IMR-90 (cell line): ENCODE measurements around the gene ZBTB46. TPM values are rescaled to one million over a fixed set of nuclear protein-coding genes. Genes with fewer than 3 reads are reported as not detected.
A peak's percentile ranks its signal among the peaks of the same experiment; 100 is the strongest.

Source experiments
- ATAC-seq: fragments of 200-7000 bp; cut with Tn5 transposase; 2 replicates; pipeline ENCODE4 v1.9.1; 2020; ENCODE audit warnings: low read depth, mild to moderate bottlenecking, moderate library complexity
- BruUV-seq: library from RNA; stranded (reverse); fragments of 400-500 nt; replicated peaks from 2 replicates; lab custom pipeline; 2021; lab: Mats Ljungman, UMichigan
- CTCF ChIA-PET: fragments of 300-600 bp; formaldehyde crosslinking; extraction: SDS; loops from one replicate; lab custom pipeline; 2021; ENCODE audit warnings: antibody characterized with exemption; lab: Yijun Ruan, JAX
- POLR2A ChIA-PET: fragments of 300-600 bp; sonication (Branson Sonifier 250); formaldehyde crosslinking; loops from one replicate; lab custom pipeline; 2022; ENCODE audit warnings: antibody characterized with exemption; ENCODE audit not compliant: unreplicated experiment; lab: Charles Lee
- DNase-seq: peaks from one replicate; pipeline ENCODE4 v3.0.0; 2013
- H2AFZ ChIP-seq: replicated peaks from 2 replicates; pipeline ENCODE3; 2013; ENCODE audit warnings: low read length, mild to moderate bottlenecking; ENCODE audit not compliant: poor library complexity
- H2AK5ac ChIP-seq: 2 replicates; pipeline ENCODE4 v1.6.1; 2013; ENCODE audit warnings: low read depth, low read length, inconsistent platforms
- H2AK9ac ChIP-seq: replicated peaks from 2 replicates; pipeline ENCODE3; 2013; ENCODE audit warnings: mild to moderate bottlenecking, low read depth, low read length, moderate library complexity; ENCODE audit not compliant: poor library complexity
- H2BK120ac ChIP-seq: 2 replicates; pipeline ENCODE4 v1.6.1; 2013; ENCODE audit warnings: low read depth, low read length, inconsistent platforms
- H2BK15ac ChIP-seq: 3 replicates; pipeline ENCODE4 v1.6.1; 2013; ENCODE audit warnings: low read depth, low read length, inconsistent platforms
- H2BK20ac ChIP-seq: 2 replicates; pipeline ENCODE4 v1.6.1; 2013; ENCODE audit warnings: low read depth, mild to moderate bottlenecking, inconsistent platforms, low read length, moderate library complexity
- H2BK5ac ChIP-seq: 2 replicates; pipeline ENCODE4 v1.6.1; 2013; ENCODE audit warnings: mild to moderate bottlenecking, low read depth, low read length, inconsistent platforms; ENCODE audit not compliant: poor library complexity, severe bottlenecking
- H3K14ac ChIP-seq: replicated peaks from 2 replicates; pipeline ENCODE4 v1.6.1; 2013; ENCODE audit warnings: low read depth, low read length, inconsistent platforms
- H3K18ac ChIP-seq: 2 replicates; pipeline ENCODE4 v1.6.1; 2013; ENCODE audit warnings: low read depth, low read length, control low read depth
- H3K23ac ChIP-seq: 2 replicates; pipeline ENCODE4 v1.6.1; 2013; ENCODE audit warnings: low read depth, low read length, inconsistent platforms
- H3K27ac ChIP-seq: 2 replicates; pipeline ENCODE4 v1.5.1; 2013; ENCODE audit warnings: mild to moderate bottlenecking, control low read depth, low read length; ENCODE audit not compliant: insufficient read depth
- H3K27me3 ChIP-seq: 2 replicates; pipeline ENCODE4 v1.6.1; 2013; ENCODE audit warnings: low read length; ENCODE audit not compliant: control insufficient read depth, insufficient read depth
- H3K36me3 ChIP-seq: 2 replicates; pipeline ENCODE4 v1.6.1; 2013; ENCODE audit warnings: low read length, mixed read lengths; ENCODE audit not compliant: control insufficient read depth, insufficient read depth
- H3K4ac ChIP-seq: 2 replicates; pipeline ENCODE4 v1.6.1; 2013; ENCODE audit warnings: low read depth, low read length, inconsistent platforms
- H3K4me1 ChIP-seq: 2 replicates; pipeline ENCODE4 v1.6.1; 2013; ENCODE audit warnings: low read length, mixed read lengths; ENCODE audit not compliant: control insufficient read depth, insufficient read depth
- H3K4me2 ChIP-seq: 2 replicates; pipeline ENCODE4 v1.6.1; 2013; ENCODE audit warnings: low read depth, mild to moderate bottlenecking, control low read depth, low read length, moderate library complexity
- H3K4me3 ChIP-seq: 2 replicates; pipeline ENCODE4 v1.5.1; 2013; ENCODE audit warnings: low read depth, mild to moderate bottlenecking, control low read depth, low read length, moderate library complexity; ENCODE audit not compliant: insufficient read depth
- H3K56ac ChIP-seq: 2 replicates; pipeline ENCODE4 v1.6.1; 2013; ENCODE audit warnings: low read length, inconsistent platforms; ENCODE audit not compliant: insufficient read depth; ENCODE audit errors: extremely low read depth
- H3K79me1 ChIP-seq, 2 experiments: 2 replicates each; pipeline ENCODE4 v1.6.1; 2013; ENCODE audit warnings: low read length in 2 of 2, inconsistent platforms in 1 of 2, low read depth in 1 of 2
- H3K9ac ChIP-seq: 2 replicates; pipeline ENCODE4 v1.6.1; 2013; ENCODE audit warnings: low read depth, low read length, control low read depth
- H3K9me1 ChIP-seq: 2 replicates; pipeline ENCODE4 v1.6.1; 2013; ENCODE audit warnings: low read length, inconsistent platforms; ENCODE audit not compliant: insufficient read depth
- H3K9me3 ChIP-seq: 2 replicates; pipeline ENCODE4 v1.6.1; 2013; ENCODE audit warnings: low read length; ENCODE audit not compliant: control insufficient read depth, insufficient read depth
- H4K20me1 ChIP-seq: 2 replicates; pipeline ENCODE4 v1.6.1; 2013; ENCODE audit warnings: low read length, inconsistent platforms; ENCODE audit not compliant: insufficient read depth
- H4K5ac ChIP-seq: 2 replicates; pipeline ENCODE4 v1.6.1; 2013; ENCODE audit warnings: mild to moderate bottlenecking, low read depth, low read length, control low read depth
- H4K8ac ChIP-seq, 2 experiments: 2 replicates each; pipeline ENCODE4 v1.6.1; 2013; ENCODE audit warnings: low read depth in 2 of 2, low read length in 2 of 2, control low read depth in 1 of 2, inconsistent platforms in 1 of 2
- H4K91ac ChIP-seq: 2 replicates; pipeline ENCODE4 v1.6.1; 2013; ENCODE audit warnings: low read depth, low read length, inconsistent platforms; ENCODE audit not compliant: insufficient read depth
- CEBPB ChIP-seq: IDR thresholded peaks from 2 replicates; pipeline ENCODE4 v1.6.1; 2012; ENCODE audit warnings: low read depth, low read length, improper control_type of control experiment
- CHD1 ChIP-seq: IDR thresholded peaks from 2 replicates; pipeline ENCODE4 v1.6.1; 2012; ENCODE audit warnings: low read depth, low read length, improper control_type of control experiment
- CTCF ChIP-seq: conservative IDR thresholded peaks from 2 replicates; pipeline ENCODE4 v1.5.1; 2012; ENCODE audit warnings: mild to moderate bottlenecking, low read depth, low read length, improper control_type of control experiment
- ELK1 ChIP-seq: fragments of 150-350 bp; IDR thresholded peaks from 2 replicates; pipeline ENCODE4 v1.6.1; 2016; ENCODE audit warnings: low read depth, mild to moderate bottlenecking, low read length, moderate library complexity, borderline replicate concordance
- FOS ChIP-seq: fragments of 150-350 bp; IDR thresholded peaks from 2 replicates; pipeline ENCODE4 v1.6.1; 2016; ENCODE audit warnings: low read depth, low read length
- NFE2L2 ChIP-seq: fragments of 150-350 bp; IDR thresholded peaks from 2 replicates; pipeline ENCODE4 v1.6.1; 2016; ENCODE audit warnings: low read depth, mild to moderate bottlenecking, low read length
- POLR2A ChIP-seq: IDR thresholded peaks from 2 replicates; pipeline ENCODE4 v1.6.1; 2012; ENCODE audit warnings: mild to moderate bottlenecking, low read depth, low read length
- RCOR1 ChIP-seq: IDR thresholded peaks from 2 replicates; pipeline ENCODE4 v1.6.1; 2012; ENCODE audit warnings: mild to moderate bottlenecking, low read length, improper control_type of control experiment; ENCODE audit not compliant: insufficient replicate concordance
- SMC3 ChIP-seq: fragments of 150-350 bp; IDR thresholded peaks from 2 replicates; pipeline ENCODE4 v1.6.1; 2016; ENCODE audit warnings: low read depth, mild to moderate bottlenecking, antibody characterized with exemption, low read length, moderate library complexity
- WGBS, 2 experiments: methylation state at CpG; one replicate each; pipeline versions ENCODE4 v1.1.5 to v1.1.7; 2013; ENCODE audit warnings: missing lambda C conversion rate in 2 of 2; ENCODE audit not compliant: insufficient read length in 1 of 2; ENCODE audit errors: extremely low coverage in 2 of 2; 5-methylcytosine and 5-hydroxymethylcytosine counted together
- dilution Hi-C: fragments of 300-500 bp; cut with HindIII; formaldehyde crosslinking; loops from one replicate; pipeline ENCODE4 v1.14.3; 2018; ENCODE audit warnings: low sequenced_read_pairs; ENCODE audit not compliant: unreplicated experiment
- in situ Hi-C: fragments of 300-500 bp; cut with MboI; formaldehyde crosslinking; loops from 3 replicates; pipeline ENCODE4 v1.14.3; 2019; ENCODE audit warnings: low sequenced_read_pairs, inconsistent platforms, mixed read lengths
- intact Hi-C: fragments of 100-400 bp; cut with micrococcal nuclease; formaldehyde crosslinking; loops from 2 replicates; pipeline ENCODE4 v1.10.0; 2022
- polyA plus RNA-seq, 3 experiments: library from polyadenylated mRNA; depleted of rRNA; stranded (reverse); fragments of >200 nt; gene quantifications; 2 replicates each; pipeline ENCODE4 v1.2.3, GENCODE V29; 2012; ENCODE audit warnings: low replicate concordance in 1 of 3
- total RNA-seq: library from RNA; depleted of rRNA; stranded (reverse); fragments of >200 nt; gene quantifications from 2 replicates; pipeline ENCODE4 v1.2.3, GENCODE V29; 2012

The ZBTB46 gene
- total and polyA plus RNA-seq, 2 of the 4 experiments (the other 2 are of a cell fraction), result 4.2 to 14.9 TPM

GRCh38 chr20:63705232-63706026 is 125.6 kb downstream of the ZBTB46 start (continued):
- no peak for TF ChIP-seq FOS

GRCh38 chr20:63704749-63705117 is 126.3 kb downstream of the ZBTB46 start:
- Histone ChIP-seq H3K23ac (no peak overlapping the region), H2BK15ac (no peak overlapping the region), H4K5ac (no peak overlapping the region), H3K56ac (no peak overlapping the region), H3K4me1 (peaks cover 12% of the 10 kb centered on the region), H3K18ac (no peak overlapping the region), H3K4ac (no peak overlapping the region), H2BK20ac (no peak overlapping the region), H3K79me1 (peaks cover 19 to 81% of the 10 kb centered on the region in 2 experiments), H3K9ac (no peak overlapping the region), H3K27me3 (no peaks in the 10 kb centered on the region), H2BK5ac (no peak overlapping the region), H3K4me2 (no peak overlapping the region), H3K9me3 (no peaks in the 10 kb centered on the region), H2AK5ac (no peak overlapping the region), H4K91ac (no peak overlapping the region), H2AFZ (no peak overlapping the region), H3K14ac (no peak overlapping the region), H4K8ac (no peak overlapping the region), H2BK120ac (no peak overlapping the region), H2AK9ac (peak overlapping the region; percentile 37), H3K9me1 (no peaks in the 10 kb centered on the region), H3K4me3 (no peak overlapping the region), H3K27ac (no peak overlapping the region), H3K36me3 (peaks cover 33% of the 10 kb centered on the region), H4K20me1 (no peaks in the 10 kb centered on the region; the same call in 1 of the 2 replicates)
- CTCF ChIA-PET, result no interaction called here
- DNase-seq (no peak), ATAC-seq (no peak)
- BruUV-seq, result no TSS peak
- WGBS, 2 experiments, result 81% methylated on average over 6 of the region's 6 CpGs; no CpG with 5 or more reads in 1 of the 2 experiments
- TF ChIP-seq CEBPB (no peak), CHD1 (no peak), SMC3 (no peak), NFE2L2 (no peak), CTCF (no peak), RCOR1 (no peak), POLR2A (no peak), ELK1 (no peak)
- dilution Hi-C loops (no loop called here), in situ Hi-C loops (loop anchor here (10.0 kb wide), 1 partner anchor 160 kb away; the partner anchor contains the start of genes ABHD16B and TPD52L2), intact Hi-C loops (no loop called here)
- POLR2A ChIA-PET, result no interaction called here
